Adrenal gland (tissue), 12 donors: ENCODE data around the gene SRSF12. TPM values are rescaled to one million over a fixed set of nuclear protein-coding genes. Genes with fewer than 3 reads are reported as not detected.
A peak's percentile ranks its signal among the peaks of the same experiment; 100 is the strongest.

Experiments used
- DNase-seq, 7 donors: peaks; one replicate each; pipeline ENCODE4 v3.0.0-alpha.2; 2019 to 2020
- H3K27ac ChIP-seq, 5 donors: fragments of 200-600 bp; sonication (generic) in 4 of 5; 1 replicate in 3 of 5; 2 replicates in 2 of 5; pipeline versions ENCODE4 v1.5.1 to v1.8.0; 2016 to 2020; ENCODE audit warnings: mild to moderate bottlenecking in 1 of 5
- H3K27me3 ChIP-seq: fragments of 200-600 bp; 2 replicates; pipeline ENCODE4 v1.8.0; 2021
- H3K36me3 ChIP-seq, 2 donors: fragments of 200-600 bp; replicated peaks in 1 of 2; 1 replicate in 1 of 2; 2 replicates in 1 of 2; pipeline versions ENCODE4 v1.5.1 to v1.8.0; 2018 to 2022
- H3K4me1 ChIP-seq, 2 donors: fragments of 200-600 bp; replicated peaks in 1 of 2; 1 replicate in 1 of 2; 2 replicates in 1 of 2; pipeline versions ENCODE4 v1.5.1 to v1.8.0; 2018 to 2021
- H3K4me3 ChIP-seq, 4 donors: fragments of 200-600 bp; sonication (generic) in 3 of 4; one replicate each; pipeline ENCODE4 v1.5.1; 2016 to 2018
- H3K9me3 ChIP-seq, 3 donors: fragments of 200-600 bp; sonication (generic) in 1 of 3; replicated peaks in 1 of 3; 1 replicate in 2 of 3; 2 replicates in 1 of 3; pipeline versions ENCODE4 v1.5.1 to v1.8.0; 2016 to 2021
- POLR2A ChIP-seq, 2 donors: fragments of 450-650 bp; IDR thresholded peaks; one replicate each; pipeline ENCODE4 v1.6.1; 2017; ENCODE audit warnings: antibody characterized with exemption in 2 of 2, mild to moderate bottlenecking in 2 of 2, moderate library complexity in 1 of 2
- WGBS, 4 donors: extraction: QIAGEN DNeasy Blood & Tissue Kit in 2 of 4; methylation state at CpG; one replicate each; pipeline versions ENCODE4 v1.1.5 to v1.1.7; 2013 to 2017; 5-methylcytosine and 5-hydroxymethylcytosine counted together
- intact Hi-C, 2 donors: fragments of 100-400 bp; cut with DNase I; formaldehyde crosslinking; loops; one replicate each; pipeline versions ENCODE4 v1.14.1 to v1.15.0; 2022 to 2023
- polyA plus RNA-seq, 3 donors: library from polyadenylated mRNA; stranded (reverse); fragments of 200-250 nt in 2 of 3; fragments of 350-450 nt in 1 of 3; fragmentation: Illumina TruSeq in 1 of 3; extraction: RNeasy Lipid Tissue Mini Kit (QIAGEN cat#74804) in 1 of 3; gene quantifications; one replicate each; pipeline ENCODE4 v1.2.3, GENCODE V29; 2013 to 2014
- total RNA-seq, 9 donors: library from RNA; depleted of rRNA in 4 of 9; stranded (reverse); fragments of >200 nt in 4 of 9; fragments of 120-200 nt in 1 of 9; fragmentation: NEBNext Ultra II Directional in 1 of 9; extraction: Animal tissue kit (Norgen Biotek cat#: 25700) in 1 of 9; gene quantifications; one replicate each; pipeline versions ENCODE4 v1.1.0 to v1.2.4, GENCODE V29; 2013 to 2023
- TF ChIP-seq, protein P1 (sequence below), 6 experiments: fragments of 450-650 bp in 4 of 6; fragments of 200-600 bp in 2 of 6; sonication (generic) in 1 of 6; IDR thresholded peaks; 1 replicate in 5 of 6; 2 replicates in 1 of 6; pipeline versions ENCODE4 v1.5.1 to v1.8.0; 2016 to 2021; ENCODE audit warnings: antibody characterized with exemption in 6 of 6, mild to moderate bottlenecking in 2 of 6, moderate library complexity in 1 of 6
- donor health status: healthy with polysubstance abuse.
- donor health status: Bipolar disorder and iron deficiency.
- donor health status: DM: yes; HTN: yes; CAD: no.
- donor health status: DM: no; HTN: no; CAD: no.
- donor health status: DM: no; HTN: no; CAD: no.
- donor health status: DM: yes; HTN: yes; CAD: no.

Gene SRSF12
- total and polyA plus RNA-seq, 12 donors: 0.26 to 2.2 (median 0.81) TPM; not detected in 1

GRCh38 chr6:89087881-89088280, 30.0 kb downstream of the SRSF12 start:
- peaks cover 15 to 38% of the 10 kb centered on the region in 2 donors for H3K4me1 ChIP-seq
- 37 to 63% (median 39%) methylated on average over 1 of the region's 1 CpG for WGBS, 4 donors
- H3K27me3 ChIP-seq: no peaks in the 10 kb centered on the region
- no peak overlapping the region for H3K4me3 ChIP-seq
- no peak overlapping the region for H3K27ac ChIP-seq
- DNase-seq: no peak
- peaks cover 0 to 30% of the 10 kb centered on the region in 2 donors for H3K36me3 ChIP-seq
- TF ChIP-seq POLR2A (IDR thresholded peaks at IDR 0.05): no peak
- TF ChIP-seq, protein P1, sequence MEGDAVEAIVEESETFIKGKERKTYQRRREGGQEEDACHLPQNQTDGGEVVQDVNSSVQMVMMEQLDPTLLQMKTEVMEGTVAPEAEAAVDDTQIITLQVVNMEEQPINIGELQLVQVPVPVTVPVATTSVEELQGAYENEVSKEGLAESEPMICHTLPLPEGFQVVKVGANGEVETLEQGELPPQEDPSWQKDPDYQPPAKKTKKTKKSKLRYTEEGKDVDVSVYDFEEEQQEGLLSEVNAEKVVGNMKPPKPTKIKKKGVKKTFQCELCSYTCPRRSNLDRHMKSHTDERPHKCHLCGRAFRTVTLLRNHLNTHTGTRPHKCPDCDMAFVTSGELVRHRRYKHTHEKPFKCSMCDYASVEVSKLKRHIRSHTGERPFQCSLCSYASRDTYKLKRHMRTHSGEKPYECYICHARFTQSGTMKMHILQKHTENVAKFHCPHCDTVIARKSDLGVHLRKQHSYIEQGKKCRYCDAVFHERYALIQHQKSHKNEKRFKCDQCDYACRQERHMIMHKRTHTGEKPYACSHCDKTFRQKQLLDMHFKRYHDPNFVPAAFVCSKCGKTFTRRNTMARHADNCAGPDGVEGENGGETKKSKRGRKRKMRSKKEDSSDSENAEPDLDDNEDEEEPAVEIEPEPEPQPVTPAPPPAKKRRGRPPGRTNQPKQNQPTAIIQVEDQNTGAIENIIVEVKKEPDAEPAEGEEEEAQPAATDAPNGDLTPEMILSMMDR (IDR thresholded peaks at IDR 0.05): no peak
- H3K9me3 ChIP-seq: no peaks in the 10 kb centered on the region
- intact Hi-C loops: no loop called here

GRCh38 chr6:89085409-89086205, 32.3 kb downstream of the SRSF12 start:
- H3K4me3 ChIP-seq: no peak overlapping the region
- WGBS, 4 donors: 87 to 93% (median 90%) methylated on average over 12 of the region's 12 CpGs
- H3K27ac ChIP-seq: peak overlapping the region in 3 of 5 donors; percentile 3 to 30 (median 28)
- peak in 1 of 7 donors; percentile 47 for DNase-seq
- peaks cover 15 to 38% of the 10 kb centered on the region in 2 donors for H3K4me1 ChIP-seq
- TF ChIP-seq POLR2A (IDR thresholded peaks at IDR 0.05): peak in 1 of 2 donors; percentile 6
- TF ChIP-seq, protein P1 (IDR thresholded peaks at IDR 0.05): no peak
- H3K9me3 ChIP-seq: no peaks in the 10 kb centered on the region
- peaks cover 0 to 32% of the 10 kb centered on the region in 2 donors for H3K36me3 ChIP-seq
- intact Hi-C loops: no loop called here
- no peaks in the 10 kb centered on the region for H3K27me3 ChIP-seq

- intact Hi-C loops: loop anchor here in 1 of 2 donors (5.0 kb wide), 1 partner anchor 48 kb away; no protein-coding TSS in a partner anchor
- 19 to 52% (median 41%) methylated on average over 3 of the region's 3 CpGs for WGBS, 4 donors
Observed at GRCh38 chr6:89084954-89085353, 32.9 kb downstream of the SRSF12 start.

GRCh38 chr6:89084542-89084941, 33.3 kb downstream of the SRSF12 start:
- no peak for DNase-seq
- peaks cover 0 to 32% of the 10 kb centered on the region in 2 donors for H3K36me3 ChIP-seq
- peak overlapping the region in 1 of 4 donors; percentile 97 for H3K4me3 ChIP-seq
- intact Hi-C loops: loop anchor here in 1 of 2 donors (5.0 kb wide), 1 partner anchor 47 kb away; no protein-coding TSS in a partner anchor
- H3K4me1 ChIP-seq: peaks cover 15 to 38% of the 10 kb centered on the region in 2 donors
- peak overlapping the region in 3 of 5 donors; percentile 1 to 30 (median 28) for H3K27ac ChIP-seq
- no peak for TF ChIP-seq POLR2A (IDR thresholded peaks at IDR 0.05)
- TF ChIP-seq, protein P1 (IDR thresholded peaks at IDR 0.05): no peak
- H3K27me3 ChIP-seq: no peaks in the 10 kb centered on the region
- H3K9me3 ChIP-seq: no peaks in the 10 kb centered on the region

More at GRCh38 chr6:89084954-89085353, 32.9 kb downstream of the SRSF12 start:
- Histone ChIP-seq H3K4me1 (peaks cover 15 to 38% of the 10 kb centered on the region in 2 donors), H3K36me3 (peaks cover 0 to 32% of the 10 kb centered on the region in 2 donors), H3K27me3 (no peaks in the 10 kb centered on the region), H3K4me3 (peak overlapping the region in 1 of 4 donors; percentile 97), H3K9me3 (no peaks in the 10 kb centered on the region), H3K27ac (peak overlapping the region in 3 of 5 donors; percentile 1 to 30 (median 28))
- no peak for DNase-seq
- TF ChIP-seq POLR2A (IDR thresholded peaks at IDR 0.05): peak in 1 of 2 donors; percentile 28
- TF ChIP-seq, protein P1 (IDR thresholded peaks at IDR 0.05): no peak
